Pulmonary artery endothelial cell (primary cell): ENCODE data around the gene RAPSN. TPM values are rescaled to one million over a fixed set of nuclear protein-coding genes. Genes with fewer than 3 reads are reported as not detected.
A peak's percentile ranks its signal among the peaks of the same experiment; 100 is the strongest.

Experiments used
- DNase-seq: peaks from one replicate; pipeline ENCODE4 v3.0.0-alpha.2; 2011; ENCODE audit warnings: low read depth, low spot score
- total RNA-seq: library from RNA; depleted of rRNA; stranded (reverse); fragments of >200 nt; gene quantifications from 2 replicates; pipeline ENCODE4 v1.2.3, GENCODE V29; 2014

Gene RAPSN
- total RNA-seq, 1 donor from 2014 or later = 0.26 TPM

DNA sequence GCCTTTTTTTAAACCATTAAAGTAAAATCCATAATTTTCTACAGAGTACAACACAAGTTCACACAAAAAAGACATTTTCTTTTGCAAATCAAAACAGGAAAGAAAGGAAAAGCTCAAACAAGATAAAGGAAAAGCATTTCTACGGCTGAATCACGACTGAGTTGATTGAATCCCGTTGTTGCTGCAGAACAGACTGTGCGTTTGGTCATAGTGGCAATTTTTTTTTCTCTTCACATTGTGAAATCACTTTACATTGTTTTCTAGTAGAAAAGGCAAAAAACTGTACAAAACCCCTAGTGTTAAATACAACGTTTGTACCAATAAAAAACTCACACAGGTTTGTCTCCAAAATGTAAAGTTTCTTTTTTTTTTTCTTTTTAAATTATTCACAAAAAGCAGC, 17.3 kb upstream of the RAPSN start:
- DNase-seq = peak; percentile 27

- no peak for DNase-seq
These were observed 15.5 kb upstream of the RAPSN start for GRCh38 chr11:47464483-47464882.

DNA sequence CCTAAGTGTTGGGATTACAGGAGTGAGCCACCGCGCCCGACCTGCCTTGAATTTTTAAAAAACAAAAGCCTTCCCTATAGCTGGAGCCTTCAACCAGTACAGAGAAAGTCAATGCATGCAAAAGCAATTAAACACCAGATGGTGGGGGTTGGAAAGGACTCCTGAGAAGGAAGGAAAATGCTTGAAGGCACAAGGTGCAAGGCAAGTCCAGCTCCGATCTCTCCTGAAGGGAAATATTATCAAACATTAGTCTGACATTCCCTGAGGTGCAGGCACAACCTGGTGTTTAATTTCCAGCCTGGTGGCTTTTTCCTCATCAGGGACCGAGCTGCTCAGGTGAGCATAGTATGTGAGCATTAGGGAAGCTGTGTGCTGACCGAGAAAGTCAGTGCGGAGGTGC, 12.9 kb upstream of the RAPSN start:
- no peak for DNase-seq

GRCh38 chr11:47460571-47461235, 11.8 kb upstream of the RAPSN start:
- DNase-seq = no peak

- DNase-seq = peak; percentile 59
These were observed 5.3 kb upstream of the RAPSN start for GRCh38 chr11:47454258-47454671.

- DNase-seq = no peak
These were observed 4.4 kb upstream of the RAPSN start for GRCh38 chr11:47453365-47453764.

GRCh38 chr11:47451990-47452389, 3.1 kb upstream of the RAPSN start:
- DNase-seq = no peak

DNA sequence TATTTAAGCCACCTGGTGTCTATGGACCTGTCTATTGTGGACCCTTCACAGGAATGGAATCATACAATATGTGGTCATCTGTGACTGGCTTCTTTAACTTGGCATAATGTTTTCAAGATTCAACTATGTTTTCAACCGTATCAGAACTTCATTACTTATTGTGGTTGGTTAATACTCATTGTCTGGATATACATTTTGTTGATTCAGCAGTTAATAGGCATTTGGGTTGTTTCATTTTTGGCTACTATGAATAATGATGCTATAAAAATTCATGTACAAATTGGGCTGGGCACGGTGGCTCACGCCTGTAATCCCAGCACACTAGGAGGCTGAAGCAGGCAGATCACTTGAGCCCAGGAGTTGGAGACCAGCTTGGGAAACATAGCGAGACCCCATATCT, 2.5 kb upstream of the RAPSN start:
- no peak for DNase-seq

DNA sequence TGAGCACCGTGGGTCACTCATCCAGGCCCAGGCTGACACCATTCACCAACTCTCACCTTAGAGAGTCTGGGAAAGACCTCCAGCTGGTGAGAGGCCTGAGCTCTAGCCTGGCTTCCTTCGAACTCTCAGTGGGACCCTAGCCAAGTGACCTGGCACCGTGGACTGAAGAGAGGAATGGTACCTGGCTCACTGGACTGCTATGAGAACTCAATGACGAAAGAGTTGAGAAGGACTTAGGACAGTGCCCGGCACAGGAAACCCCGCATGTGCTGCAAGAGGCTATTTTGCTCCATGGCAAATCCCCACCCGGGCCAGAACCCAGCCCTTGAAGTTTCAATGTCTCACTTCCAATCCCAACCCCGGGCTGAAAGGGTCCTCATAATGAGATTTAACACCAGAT, 605 bp upstream of the RAPSN start:
- DNase-seq = no peak

- DNase-seq = no peak
These were observed 1.0 kb downstream of the RAPSN start for GRCh38 chr11:47447906-47448305.

DNA sequence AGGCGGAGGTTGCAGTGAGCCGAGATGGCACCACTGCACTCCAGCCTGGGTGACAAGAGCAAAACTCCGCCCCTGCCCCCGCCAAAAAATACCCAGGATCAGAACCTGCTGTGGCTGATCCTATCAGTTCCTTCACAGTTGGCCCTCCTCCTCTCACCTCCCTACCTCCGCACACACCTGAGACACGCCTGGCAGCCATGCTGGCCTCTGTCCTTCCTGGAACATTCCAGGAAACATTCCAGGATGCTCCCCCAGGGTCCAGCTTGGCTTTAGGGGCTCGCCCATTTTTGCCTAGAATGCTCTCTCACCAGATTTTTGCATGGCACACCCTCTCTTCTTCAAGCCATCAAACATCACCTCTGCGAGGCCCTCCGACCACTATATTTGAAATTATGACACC, 2.1 kb downstream of the RAPSN start:
- DNase-seq = no peak

DNA sequence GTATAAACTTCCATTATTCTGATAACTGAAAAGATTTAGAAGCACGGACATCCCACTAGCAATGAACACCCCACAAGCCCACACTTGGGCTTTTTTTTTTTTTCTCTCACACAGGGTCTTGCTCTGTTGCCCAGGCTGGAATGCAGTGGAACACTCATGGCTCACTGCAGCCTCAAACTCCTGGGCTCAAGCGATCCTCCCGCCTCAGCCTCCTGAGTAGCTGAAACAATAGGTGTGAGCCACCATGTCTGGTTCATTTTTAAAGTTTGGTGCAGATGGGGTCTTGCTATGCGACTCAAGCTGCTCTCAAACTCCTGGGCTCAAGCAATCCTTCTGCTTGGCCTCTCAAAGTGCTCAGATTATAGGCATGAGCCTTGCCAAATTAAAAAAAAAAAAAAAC, 3.1 kb downstream of the RAPSN start:
- DNase-seq = no peak

DNA sequence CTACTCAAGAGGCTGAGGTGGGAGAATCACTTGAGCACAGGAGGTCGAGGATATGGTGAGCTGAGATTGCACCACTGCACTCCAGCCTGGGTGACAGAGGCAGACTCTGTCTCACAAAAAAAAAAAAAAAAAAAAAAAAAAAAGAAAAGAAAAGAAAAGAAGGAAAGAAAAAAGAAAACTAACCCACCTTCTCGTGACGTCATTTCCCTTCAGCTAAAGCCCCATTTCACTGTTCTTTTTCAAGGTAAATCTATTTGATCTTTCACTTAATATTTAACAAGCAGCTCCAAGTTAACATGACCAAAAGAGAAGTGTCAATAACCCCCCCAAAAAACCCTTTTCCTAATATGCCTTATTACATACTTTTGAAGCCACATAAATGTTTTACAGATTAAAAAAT, 5.1 kb downstream of the RAPSN start:
- DNase-seq = no peak

DNA sequence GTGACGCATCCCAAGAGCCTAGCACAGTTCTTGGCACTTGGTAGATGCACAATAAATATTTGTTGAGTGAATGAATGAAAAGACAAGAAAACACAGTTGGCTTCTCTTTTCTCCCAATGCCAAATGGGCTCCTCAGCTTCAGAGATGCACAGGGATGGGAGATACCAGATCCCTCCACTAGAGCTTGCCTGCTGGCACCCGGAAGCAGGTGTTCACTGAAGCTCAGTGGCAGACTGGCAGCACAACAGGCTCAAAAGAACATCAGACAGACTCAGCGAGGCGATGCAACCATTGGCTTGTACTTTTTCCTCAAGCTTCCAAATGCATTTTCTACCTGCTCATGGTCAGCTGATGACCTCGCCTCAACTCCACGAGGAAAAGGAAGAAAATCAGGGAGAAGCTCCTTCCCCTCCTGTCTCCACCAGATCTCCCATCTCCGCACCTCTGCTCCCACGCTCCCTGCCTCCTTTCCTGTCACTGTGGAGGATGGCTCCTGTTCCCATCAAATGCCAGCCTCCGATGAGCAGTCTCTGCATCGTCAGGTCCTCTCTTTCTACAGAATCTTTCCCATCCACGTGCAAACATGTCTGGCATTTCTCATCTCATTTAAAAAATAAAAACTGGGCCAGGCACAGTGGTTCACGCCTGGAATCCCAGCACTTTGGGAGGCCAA, 5.8 kb downstream of the RAPSN start:
- DNase-seq = no peak

GRCh38 chr11:47442514-47442913, 6.4 kb downstream of the RAPSN start:
- no peak for DNase-seq

DNA sequence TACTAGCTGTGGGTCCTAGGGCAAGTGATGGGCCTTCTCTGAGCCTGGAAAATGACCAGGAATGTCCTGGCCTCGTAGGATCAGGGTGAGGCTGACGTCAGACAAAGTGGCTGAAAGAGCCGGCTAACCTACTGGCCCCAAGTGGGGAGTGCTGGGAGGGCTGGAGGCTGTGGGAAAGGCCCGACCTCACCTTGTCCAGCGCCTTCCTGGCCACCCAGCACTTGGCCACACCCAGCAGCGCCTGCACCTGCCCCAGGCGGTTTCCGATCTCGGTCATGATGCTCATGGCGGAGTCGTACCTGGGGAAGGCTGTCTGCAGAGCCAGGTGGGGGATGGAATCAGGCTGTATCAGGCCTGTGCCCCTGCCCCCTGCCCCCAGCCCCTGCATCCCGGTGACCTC, 7.5 kb downstream of the RAPSN start:
- DNase-seq = no peak

DNA sequence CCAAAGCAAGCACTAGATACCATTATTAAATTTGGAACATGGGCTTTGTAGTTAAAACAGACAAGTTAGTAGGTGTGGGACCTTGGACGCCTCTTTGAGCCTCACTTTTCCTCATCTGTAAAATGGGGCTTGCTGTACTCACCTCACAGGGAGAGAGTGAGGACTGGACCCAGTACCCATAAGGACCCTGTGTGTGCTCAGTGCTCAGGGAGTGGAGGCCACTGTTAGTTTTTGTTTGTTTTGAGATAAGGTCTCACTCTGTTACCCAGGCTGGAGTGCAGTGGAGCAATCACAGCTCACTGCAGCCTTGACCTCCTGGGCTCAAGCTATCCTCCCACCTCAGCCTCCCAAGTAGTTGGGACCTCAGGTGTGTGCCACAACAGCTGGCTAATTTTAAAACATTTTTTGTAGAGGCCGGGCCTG, 8.9 kb downstream of the RAPSN start:
- no peak for DNase-seq

DNA sequence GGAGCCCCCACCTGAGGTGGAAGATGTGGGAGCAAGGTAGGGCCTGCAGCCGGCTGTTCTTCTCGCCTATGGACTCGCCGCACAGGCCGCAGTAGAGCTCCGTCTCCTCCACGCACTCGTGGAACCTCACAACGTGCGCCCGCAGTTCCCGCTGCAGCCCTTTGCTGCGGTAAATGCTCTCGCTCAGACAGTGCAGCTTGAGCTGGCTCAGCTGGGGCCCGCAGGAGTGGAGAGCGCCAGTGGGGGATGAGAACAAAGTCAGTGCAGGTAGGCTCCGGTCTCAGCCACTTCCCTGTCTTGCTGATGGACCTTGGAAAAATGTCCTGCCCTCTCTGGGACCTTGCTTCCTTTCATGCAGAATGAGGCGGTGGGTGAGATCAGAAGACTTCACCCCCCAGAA, 10.2 kb downstream of the RAPSN start:
- DNase-seq = no peak

DNA sequence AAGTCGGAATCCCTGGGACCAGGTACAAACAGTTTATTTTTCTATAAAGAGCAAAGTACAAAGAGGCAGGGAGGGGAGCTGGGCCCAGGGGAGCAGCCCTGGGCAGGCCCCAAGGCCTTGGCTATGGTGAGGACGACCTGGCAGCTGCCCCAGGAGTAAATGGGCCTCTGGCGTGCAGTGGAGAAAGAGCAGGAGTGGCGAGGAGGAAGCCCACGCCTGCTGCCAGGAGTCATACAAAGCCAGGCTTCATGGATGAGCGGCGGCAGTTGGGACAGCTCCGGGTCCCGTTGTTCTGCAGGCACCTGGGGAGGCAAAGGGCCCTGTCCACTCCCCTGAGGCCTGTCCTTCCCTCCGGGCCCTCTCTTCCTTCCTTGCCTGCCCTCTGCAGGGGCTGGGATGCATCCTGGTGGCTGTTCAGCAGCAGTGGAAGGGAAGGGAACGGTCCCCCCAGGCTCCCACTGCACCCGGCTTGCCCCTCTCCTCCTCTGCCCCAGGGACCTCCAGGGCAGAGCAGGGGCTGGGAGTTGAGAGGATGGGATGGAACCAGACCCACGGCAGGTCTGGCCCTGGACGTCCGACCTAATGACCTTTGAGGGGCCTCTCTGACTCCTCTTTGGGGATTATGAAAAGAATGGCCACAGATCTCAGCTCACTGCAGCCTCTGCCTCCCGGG, 11.1 kb downstream of the RAPSN start:
- DNase-seq = no peak

- DNase-seq = no peak
These were observed 11.7 kb downstream of the RAPSN start for GRCh38 chr11:47437218-47437745.

DNA sequence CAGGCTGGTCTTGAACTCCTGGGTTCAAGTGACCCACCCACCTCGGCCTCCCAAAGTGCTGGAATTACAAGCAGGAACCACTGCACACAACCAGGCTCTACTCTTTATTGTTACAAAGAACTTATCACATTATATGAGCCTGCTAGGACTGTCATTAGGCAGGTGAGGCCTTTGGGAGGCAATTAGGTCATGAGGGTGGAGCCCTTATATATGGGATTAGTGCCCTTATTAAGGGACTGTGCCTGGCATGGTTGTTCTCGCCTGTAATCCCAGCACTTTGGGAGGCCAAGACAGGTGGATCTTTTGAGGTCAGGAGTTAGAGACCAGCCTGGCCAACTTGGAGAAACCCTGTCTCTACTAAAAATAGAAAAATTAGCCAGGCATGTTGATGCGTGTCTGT, 12.2 kb downstream of the RAPSN start:
- no peak for DNase-seq

DNA sequence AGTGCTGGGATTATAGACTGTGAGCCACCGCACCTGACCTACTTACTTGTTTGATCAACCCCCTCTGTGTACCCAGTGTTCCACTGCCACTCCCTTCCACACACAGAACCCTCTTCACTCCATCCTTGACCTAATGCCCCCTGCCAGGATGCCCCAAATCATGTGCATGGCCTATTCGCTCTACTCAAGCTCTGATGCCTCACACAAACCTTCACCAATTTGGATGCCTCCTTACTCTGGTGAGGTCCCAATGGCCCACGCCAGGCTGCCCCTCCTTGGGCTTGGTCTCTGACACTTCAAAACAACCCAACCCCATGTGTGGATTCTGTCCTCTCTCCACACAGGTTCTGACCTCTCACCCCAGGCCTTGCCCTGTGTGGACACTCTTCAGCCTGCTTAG, 13.2 kb downstream of the RAPSN start:
- no peak for DNase-seq
